K562 (cell line): ENCODE data around the gene YBEY. TPM values are rescaled to one million over a fixed set of nuclear protein-coding genes. Genes with fewer than 3 reads are reported as not detected.

Experiments
- ATAC-seq: fragments of 200-7000 bp; cut with Tn5 transposase; 3 replicates; pipeline ENCODE4 v1.9.1; 2020; ENCODE audit warnings: moderate library complexity
- BruUV-seq: library from RNA; stranded (reverse); fragments of 400-500 nt; replicated peaks from 2 replicates; lab custom pipeline; 2021; lab: Mats Ljungman, UMichigan
- CTCF ChIA-PET: fragments of 300-600 bp; formaldehyde crosslinking; extraction: SDS; loops from one replicate; lab custom pipeline; 2021; ENCODE audit warnings: low intra/inter-chr PET ratio; lab: Yijun Ruan, JAX
- POLR2A ChIA-PET: fragments of 300-600, 350-650 bp; sonication (Branson Sonifier 250); formaldehyde crosslinking; extraction: SDS; loops from one replicate; lab custom pipeline; 2021; ENCODE audit warnings: antibody characterized with exemption, inconsistent platforms; lab: Yijun Ruan, JAX
- DNase-seq, 4 experiments: peaks; one replicate each; pipeline versions ENCODE4 v3.0.0 to v3.0.0-alpha.2; 2011 to 2018; ENCODE audit warnings: low spot score in 3 of 4, mixed read lengths in 3 of 4; ENCODE audit errors: extremely low read depth in 1 of 4
- FAIRE-seq: peaks from 2 replicates; lab custom pipeline; 2011; peaks lifted over from hg19 to GRCh38; lab: Jason Lieb, UNC
- H2AFZ ChIP-seq: 2 replicates; pipeline ENCODE4 v1.6.0; 2011; ENCODE audit warnings: low read depth, low read length, control low read depth, inconsistent platforms
- H3K27ac ChIP-seq: fragments of 200-600 bp; 3 replicates; pipeline ENCODE4 v1.8.0; 2011; ENCODE audit warnings: low read depth, mild to moderate bottlenecking, control low read depth, inconsistent platforms, low read length, moderate library complexity, mixed read lengths; ENCODE audit errors: extremely low read depth
- H3K27me3 ChIP-seq, 2 experiments: fragments of 300-600 bp in 1 of 2; 2 replicates in 1 of 2; 3 replicates in 1 of 2; pipeline versions ENCODE4 v1.6.0 to v1.8.0; 2011; ENCODE audit warnings: inconsistent platforms in 2 of 2, low read length in 2 of 2, mild to moderate bottlenecking in 1 of 2, mixed read lengths in 1 of 2, moderate library complexity in 1 of 2; ENCODE audit not compliant: control insufficient read depth in 2 of 2, insufficient read depth in 2 of 2
- H3K36me3 ChIP-seq: fragments of 300-600 bp; 3 replicates; pipeline ENCODE4 v1.8.0; 2011; ENCODE audit warnings: mild to moderate bottlenecking, low read length, inconsistent platforms; ENCODE audit not compliant: control insufficient read depth, insufficient read depth
- H3K4me1 ChIP-seq, 2 experiments: fragments of 200-600 bp in 1 of 2; replicated peaks in 1 of 2; 2 replicates in 1 of 2; 3 replicates in 1 of 2; pipeline versions ENCODE4 v1.5.1 to v1.8.0; 2011; ENCODE audit warnings: inconsistent platforms in 2 of 2, low read length in 2 of 2, mild to moderate bottlenecking in 1 of 2, mixed read lengths in 1 of 2, moderate library complexity in 1 of 2; ENCODE audit not compliant: control insufficient read depth in 2 of 2, insufficient read depth in 2 of 2
- H3K4me2 ChIP-seq: 2 replicates; pipeline ENCODE4 v1.6.1; 2011; ENCODE audit warnings: low read length, control low read depth, inconsistent platforms, mixed read lengths; ENCODE audit not compliant: insufficient read depth
- H3K4me3 ChIP-seq: fragments of 200-600 bp; sonication (generic), shearing (Covaris generic); 2 replicates; pipeline ENCODE4 v1.5.1; 2016; ENCODE audit warnings: control low read depth, inconsistent platforms
- H3K79me2 ChIP-seq: fragments of 200-600 bp; 3 replicates; pipeline ENCODE4 v1.8.0; 2011; ENCODE audit warnings: low read length, inconsistent platforms; ENCODE audit not compliant: control insufficient read depth, insufficient read depth
- H3K9ac ChIP-seq, 2 experiments: 2 replicates each; pipeline versions ENCODE4 v1.6.0 to v1.6.1; 2011; ENCODE audit warnings: low read depth in 2 of 2, low read length in 2 of 2, control low read depth in 1 of 2, inconsistent platforms in 1 of 2, mild to moderate bottlenecking in 1 of 2, mixed read lengths in 1 of 2; ENCODE audit not compliant: insufficient read depth in 1 of 2
- H3K9me1 ChIP-seq: one replicate; pipeline ENCODE4 v1.6.0; 2011; ENCODE audit warnings: inconsistent platforms, mild to moderate bottlenecking, low read length, moderate library complexity; ENCODE audit not compliant: control insufficient read depth, insufficient read depth
- H3K9me3 ChIP-seq: replicated peaks from 2 replicates; pipeline ENCODE4 v1.5.1; 2011; ENCODE audit warnings: low read depth, low read length, inconsistent platforms; ENCODE audit not compliant: control insufficient read depth, insufficient read depth
- H4K20me1 ChIP-seq: replicated peaks from 2 replicates; pipeline ENCODE4 v1.6.1; 2011; ENCODE audit warnings: low read length, inconsistent platforms, mixed read lengths; ENCODE audit not compliant: control insufficient read depth, insufficient read depth
- STAT6 ChIP-seq: sonication (generic); formaldehyde crosslinking; IDR thresholded peaks from 2 replicates; pipeline ENCODE4 v1.8.1; 2023; ENCODE audit warnings: mild to moderate bottlenecking, missing genetic modification reagents
- ZBTB1 ChIP-seq: sonication (generic); formaldehyde crosslinking; IDR thresholded peaks from 2 replicates; pipeline ENCODE4 v1.8.1; 2023; ENCODE audit warnings: missing genetic modification reagents, low read depth, mild to moderate bottlenecking, borderline replicate concordance
- ZNF766 ChIP-seq: fragments of 200-800 bp; sonication (Bioruptor generic); conservative IDR thresholded peaks from 2 replicates; pipeline ENCODE4 v1.6.1; 2016; ENCODE audit warnings: missing genetic modification characterization, missing compliant biosample characterization
- WGBS: fragments of 100-300 bp; shearing (Covaris generic); methylation state at CpG from one replicate; pipeline ENCODE4 v1.1.6; 2016; ENCODE audit warnings: low coverage, mixed read lengths; ENCODE audit not compliant: insufficient coverage; ENCODE audit errors: missing lambda C conversion rate; 5-methylcytosine and 5-hydroxymethylcytosine counted together
- in situ Hi-C: fragments of 300-500 bp; cut with MboI; formaldehyde crosslinking; loops from 4 replicates; pipeline ENCODE4 v1.15.0; 2018; ENCODE audit warnings: inconsistent platforms, mixed read lengths
- intact Hi-C: fragments of 100-400 bp; cut with micrococcal nuclease; formaldehyde crosslinking; loops from 2 replicates; pipeline ENCODE4 v1.14.2; 2022
- polyA plus RNA-seq, 8 experiments: library from polyadenylated mRNA; depleted of rRNA in 4 of 8; stranded (reverse) in 5 of 8; unstranded in 3 of 8; fragments of >200 nt; fragmentation: Nextera tagmentation in 2 of 8; fragmentation: Illumina TruSeq in 1 of 8; extraction: Ambion mirVana in 2 of 8; extraction: Trizol in 1 of 8; gene quantifications; 2 replicates each; pipeline versions ENCODE4 v1.2.1 to v1.2.3, GENCODE V29; 2011 to 2014; ENCODE audit warnings: inconsistent platforms in 1 of 8, missing spikeins in 1 of 8
- total RNA-seq, 7 experiments: library from RNA; depleted of rRNA in 6 of 7; stranded (reverse); fragments of >200 nt in 6 of 7; fragmentation: Illumina TruSeq in 2 of 7; extraction: Trizol in 2 of 7; gene quantifications; 2 replicates each; pipeline versions ENCODE4 v1.2.1 to v1.2.3, GENCODE V29; 2011 to 2021; ENCODE audit warnings: low replicate concordance in 1 of 7

The YBEY gene
- total and polyA plus RNA-seq, 9 of the 15 experiments (the other 6 are each of a cell fraction or from before 2014, with no cell fraction given) = 6.4 to 28.0 (median 12.4) TPM

- in situ Hi-C loops = no loop called here
- Histone ChIP-seq H3K27ac (peak overlapping the region; percentile 64; the same call in 2 of the 3 replicates), H3K4me3 (no peak overlapping the region), H3K9ac (peak overlapping the region in 1 of 2 experiments; percentile 68; a peak in 1 of 4 replicates)
- TF ChIP-seq STAT6 (CRISPR knock-in tag) = no peak
- no peak for TF ChIP-seq ZBTB1
- 0 out of 2 replicates have a peak, but pooled peaks have one; percentile 10 for TF ChIP-seq ZNF766
- TF ChIP-seq, all 486 proteins: peak for 1
- no peaks in the 10 kb centered on the region for H3K9me1 ChIP-seq
- no peak overlapping the region for H2AFZ ChIP-seq
- no peaks in the 10 kb centered on the region for H4K20me1 ChIP-seq
- POLR2A ChIA-PET = interaction anchor here (0.7 to 3.0 kb wide), 8 partner anchors 10 to 50 kb away, joined by 3 to 13 read pairs (median 7); no protein-coding TSS in a partner anchor
- ATAC-seq (no peak), DNase-seq (no peak), FAIRE-seq (no peak)
- peaks cover 95% of the 10 kb centered on the region for H3K36me3 ChIP-seq
- H3K4me2 ChIP-seq = no peak overlapping the region
- no peaks in the 10 kb centered on the region for H3K9me3 ChIP-seq
- no peaks in the 10 kb centered on the region for H3K79me2 ChIP-seq
- intact Hi-C loops = no loop called here
- 94% methylated on average over 12 of the region's 12 CpGs for WGBS
- H3K4me1 ChIP-seq = peaks cover 5 to 11% of the 10 kb centered on the region in 2 experiments; a peak in 3 of 5 replicates
- CTCF ChIA-PET = interaction anchor here (0.6 kb wide), 1 partner anchor 17 kb away, joined by 6 read pairs; no protein-coding TSS in a partner anchor
- H3K27me3 ChIP-seq = no peaks in the 10 kb centered on the region
- BruUV-seq = no TSS peak
Observed at GRCh38 chr21:46254208-46254975, 31.8 kb upstream of the YBEY start.
